Uterus (tissue), 4 donors: ENCODE results near the gene POTEF. TPM values are rescaled to one million over a fixed set of nuclear protein-coding genes. Genes with fewer than 3 reads are reported as not detected.
"Not testable (repeated sequence)": the region's sequence is repeated elsewhere in the genome, so short reads cannot be mapped to it uniquely, and the experiment has no call there.

ENCODE experiments used
- DNase-seq, 2 donors: peaks; one replicate each; pipeline ENCODE4 v3.0.0-alpha.2; 2019 to 2020
- H3K27ac ChIP-seq, 2 donors: fragments of 200-600 bp; sonication (generic); 1 replicate in 1 of 2; 2 replicates in 1 of 2; pipeline ENCODE4 v1.5.1; 2016 to 2018
- H3K27me3 ChIP-seq, 2 donors: fragments of 200-600 bp; sonication (generic); one replicate each; pipeline ENCODE4 v1.5.1; 2018 to 2019; ENCODE audit warnings: control low read depth in 1 of 2
- H3K36me3 ChIP-seq, 2 donors: fragments of 200-600 bp; sonication (generic); one replicate each; pipeline ENCODE4 v1.5.1; 2019; ENCODE audit warnings: control low read depth in 1 of 2
- H3K4me1 ChIP-seq, 2 donors: fragments of 200-600 bp; sonication (generic); one replicate each; pipeline ENCODE4 v1.5.1; 2018 to 2019; ENCODE audit warnings: control low read depth in 1 of 2
- H3K4me3 ChIP-seq, 2 donors: fragments of 200-600 bp; sonication (generic); 1 replicate in 1 of 2; 2 replicates in 1 of 2; pipeline ENCODE4 v1.5.1; 2018 to 2019; ENCODE audit warnings: mild to moderate bottlenecking in 1 of 2
- H3K9me3 ChIP-seq, 2 donors: fragments of 200-600 bp; sonication (generic); one replicate each; pipeline ENCODE4 v1.5.1; 2019; ENCODE audit warnings: control low read depth in 1 of 2
- CTCF ChIP-seq, 4 experiments: fragments of 200-600 bp in 2 of 4; fragments of 450-650 bp in 2 of 4; sonication (generic) in 2 of 4; IDR thresholded peaks; one replicate each; pipeline ENCODE4 v1.5.1; 2016 to 2019; ENCODE audit warnings: antibody characterized with exemption in 4 of 4, mild to moderate bottlenecking in 2 of 4, moderate library complexity in 1 of 4
- POLR2A ChIP-seq, 2 donors: fragments of 450-650 bp; IDR thresholded peaks; one replicate each; pipeline ENCODE4 v1.6.1; 2016; ENCODE audit warnings: antibody characterized with exemption in 2 of 2, mild to moderate bottlenecking in 1 of 2, moderate library complexity in 1 of 2
- intact Hi-C: fragments of 100-400 bp; cut with DNase I; formaldehyde crosslinking; loops from one replicate; pipeline ENCODE4 v1.15.1; 2023; ENCODE audit warnings: low total_unique reads
- total RNA-seq, 4 donors: library from RNA; depleted of rRNA in 3 of 4; stranded (reverse); fragments of >200 nt in 3 of 4; gene quantifications; one replicate each; pipeline versions ENCODE4 v1.1.0 to v1.2.4, GENCODE V29; 2014 to 2023
- donor health status: DM: yes; HTN: yes; CAD: no.

Gene POTEF
- total RNA-seq, 4 donors from 2014 or later, result under 0.01 to 0.76 TPM; not detected in 2

DNA sequence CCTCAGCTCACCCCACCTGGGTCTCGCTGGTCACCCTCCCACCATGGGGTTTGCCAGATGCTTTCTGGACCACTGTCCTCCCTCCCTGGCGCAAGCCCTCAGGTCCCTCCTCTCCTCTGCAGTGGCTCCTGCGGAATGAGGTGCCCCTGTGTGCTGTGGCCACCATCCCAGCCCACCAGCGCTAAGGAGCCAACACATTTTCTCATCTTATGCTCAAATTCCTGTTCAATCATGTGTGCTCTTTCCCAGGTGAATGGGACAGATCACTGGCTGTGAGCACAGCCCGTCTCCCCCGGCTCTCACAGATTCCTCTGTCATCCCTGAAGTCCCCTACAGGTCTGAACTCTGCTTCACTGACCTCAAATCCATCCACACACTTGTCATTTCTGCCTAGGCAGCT, 31.1 kb upstream of the POTEF start:
- Histone ChIP-seq H3K36me3 (no peaks in the 10 kb centered on the region), H3K9me3 (no peaks in the 10 kb centered on the region), H3K4me1 (no peaks in the 10 kb centered on the region), H3K27me3 (no peaks in the 10 kb centered on the region), H3K4me3 (no peak overlapping the region), H3K27ac (no peak overlapping the region)
- no peak for DNase-seq
- no peak for TF ChIP-seq CTCF (IDR thresholded peaks at IDR 0.05)
- TF ChIP-seq POLR2A (IDR thresholded peaks at IDR 0.05), result no peak
- intact Hi-C loops, result no loop called here

DNA sequence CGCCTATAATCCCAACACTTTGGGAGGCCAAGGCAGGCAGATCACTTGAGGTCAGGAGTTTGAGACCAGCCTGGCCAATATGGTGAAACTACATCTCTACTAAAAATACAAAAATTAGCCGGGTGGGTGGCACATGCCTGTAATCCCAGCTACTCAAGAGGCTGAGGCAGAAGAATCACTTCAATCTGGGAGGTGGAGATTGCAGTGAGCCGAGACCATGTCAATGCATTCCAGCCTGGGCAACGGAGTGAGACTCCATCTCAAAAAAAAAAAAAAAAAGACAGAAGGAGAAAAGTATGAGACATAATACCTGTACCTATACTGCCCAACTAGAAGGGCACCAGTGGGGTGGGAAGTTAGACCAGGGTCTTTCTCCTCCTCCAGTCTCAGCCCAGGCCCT, 30.4 kb upstream of the POTEF start:
- H3K27ac ChIP-seq, H3K27me3 ChIP-seq, H3K36me3 ChIP-seq, intact Hi-C loops, H3K4me3 ChIP-seq, DNase-seq, H3K4me1 ChIP-seq, H3K9me3 ChIP-seq: not testable (repeated sequence)

- H3K9me3 ChIP-seq, result no peaks in the 10 kb centered on the region
- intact Hi-C loops, result no loop called here
- no peak for DNase-seq
- no peak overlapping the region for H3K4me3 ChIP-seq
- TF ChIP-seq CTCF (IDR thresholded peaks at IDR 0.05) (no peak), POLR2A (IDR thresholded peaks at IDR 0.05) (no peak)
- H3K27me3 ChIP-seq, result no peaks in the 10 kb centered on the region
- no peaks in the 10 kb centered on the region for H3K36me3 ChIP-seq
- H3K4me1 ChIP-seq, result no peaks in the 10 kb centered on the region
- no peak overlapping the region for H3K27ac ChIP-seq
Measured at GRCh38 chr2:130158631-130159030, 29.6 kb upstream of the POTEF start.

DNA sequence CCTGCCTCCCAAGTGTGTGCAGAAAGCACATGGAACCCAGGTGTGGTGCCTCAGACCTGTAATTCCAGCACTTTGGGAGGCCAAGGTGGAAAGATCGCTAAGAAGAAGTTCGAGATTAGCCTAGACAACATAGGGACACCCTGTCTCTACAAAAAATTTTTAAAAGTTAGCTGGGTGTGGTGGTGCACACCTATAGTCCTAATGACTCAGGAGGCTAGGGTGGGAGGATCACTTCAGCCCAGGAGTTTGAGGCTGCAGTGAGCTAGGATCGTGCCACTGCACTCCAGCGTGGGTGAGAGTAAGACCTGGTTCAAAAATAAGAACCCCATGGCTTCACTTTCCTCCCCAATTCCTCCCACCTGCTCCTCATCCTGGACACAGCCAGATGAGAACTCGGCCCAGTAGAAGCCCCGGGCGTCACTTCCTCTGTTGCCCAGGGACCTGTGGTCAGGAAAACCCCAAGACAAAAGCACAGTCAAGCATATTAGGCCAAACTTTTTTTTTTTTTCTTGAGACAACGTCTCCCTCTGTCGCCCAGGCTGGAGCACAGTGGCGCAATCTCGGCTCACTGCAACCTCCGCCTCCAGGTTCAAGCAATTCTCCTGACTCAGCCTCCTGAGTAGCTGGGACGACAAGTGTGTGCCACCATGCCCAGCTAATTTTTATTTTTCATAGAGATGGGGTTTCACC, 28.9 kb upstream of the POTEF start:
- H3K9me3 ChIP-seq, H3K36me3 ChIP-seq, H3K4me3 ChIP-seq, H3K4me1 ChIP-seq, intact Hi-C loops, H3K27me3 ChIP-seq, H3K27ac ChIP-seq, DNase-seq: not testable (repeated sequence)

GRCh38 chr2:130157354-130157753, 28.3 kb upstream of the POTEF start:
- H3K27me3 ChIP-seq, H3K27ac ChIP-seq, H3K36me3 ChIP-seq, H3K4me3 ChIP-seq, intact Hi-C loops, H3K4me1 ChIP-seq, H3K9me3 ChIP-seq, DNase-seq: not testable (repeated sequence)

DNA sequence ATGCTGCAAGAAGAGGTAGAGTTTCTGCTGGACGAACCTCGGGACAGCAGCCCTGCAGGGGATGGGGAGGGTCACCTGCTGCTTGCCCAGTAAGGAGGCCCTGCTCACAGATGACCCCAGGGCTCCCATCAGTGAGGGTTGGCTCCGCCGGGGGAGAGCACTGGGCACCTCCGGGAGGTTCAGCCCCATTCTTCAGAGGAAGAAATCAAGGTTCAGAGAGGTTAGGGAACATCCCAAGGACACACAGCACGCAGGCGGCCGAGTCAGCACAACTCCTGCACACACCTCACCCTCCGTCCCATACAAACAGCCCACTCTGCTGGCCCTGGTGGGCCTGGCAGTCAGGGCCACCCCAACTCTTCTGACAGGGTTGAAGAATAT, 27.6 kb upstream of the POTEF start:
- intact Hi-C loops, result no loop called here
- H3K27ac ChIP-seq, result no peak overlapping the region
- no peaks in the 10 kb centered on the region for H3K4me1 ChIP-seq
- DNase-seq, result no peak
- no peak for TF ChIP-seq CTCF (IDR thresholded peaks at IDR 0.05)
- TF ChIP-seq POLR2A (IDR thresholded peaks at IDR 0.05), result no peak
- H3K36me3 ChIP-seq, result no peaks in the 10 kb centered on the region
- no peaks in the 10 kb centered on the region for H3K9me3 ChIP-seq
- H3K27me3 ChIP-seq, result no peaks in the 10 kb centered on the region
- no peak overlapping the region for H3K4me3 ChIP-seq
